GM12872 (cell line): ENCODE results near the gene ATG16L2.

ENCODE experiments used
- TF ChIP-seq, protein P1 (sequence below): IDR thresholded peaks from 3 replicates; pipeline ENCODE4 v1.5.1; 2011; ENCODE audit warnings: low read depth, mild to moderate bottlenecking, low read length, moderate library complexity; ENCODE audit not compliant: insufficient read depth

The ATG16L2 gene

DNA sequence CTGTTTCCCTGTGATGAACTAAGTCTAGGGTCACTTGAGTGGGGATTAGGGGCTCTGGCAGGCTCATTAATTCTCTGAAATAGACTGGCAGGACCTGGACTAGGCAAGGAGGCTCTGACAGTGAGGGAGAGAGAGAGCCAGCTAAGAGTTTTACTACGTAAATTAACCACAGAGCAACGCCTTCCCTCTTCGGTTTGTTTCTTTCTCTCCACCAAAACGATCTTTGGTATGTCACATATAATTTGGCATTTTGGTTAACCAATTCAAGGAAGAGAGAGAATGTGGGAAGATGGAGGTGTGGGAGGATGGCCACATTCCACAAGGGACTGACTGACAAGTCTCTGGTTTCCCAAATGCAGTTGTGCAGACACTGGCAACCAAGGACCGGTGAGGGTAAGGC, 27.9 kb downstream of the ATG16L2 start:
- TF ChIP-seq, protein P1, sequence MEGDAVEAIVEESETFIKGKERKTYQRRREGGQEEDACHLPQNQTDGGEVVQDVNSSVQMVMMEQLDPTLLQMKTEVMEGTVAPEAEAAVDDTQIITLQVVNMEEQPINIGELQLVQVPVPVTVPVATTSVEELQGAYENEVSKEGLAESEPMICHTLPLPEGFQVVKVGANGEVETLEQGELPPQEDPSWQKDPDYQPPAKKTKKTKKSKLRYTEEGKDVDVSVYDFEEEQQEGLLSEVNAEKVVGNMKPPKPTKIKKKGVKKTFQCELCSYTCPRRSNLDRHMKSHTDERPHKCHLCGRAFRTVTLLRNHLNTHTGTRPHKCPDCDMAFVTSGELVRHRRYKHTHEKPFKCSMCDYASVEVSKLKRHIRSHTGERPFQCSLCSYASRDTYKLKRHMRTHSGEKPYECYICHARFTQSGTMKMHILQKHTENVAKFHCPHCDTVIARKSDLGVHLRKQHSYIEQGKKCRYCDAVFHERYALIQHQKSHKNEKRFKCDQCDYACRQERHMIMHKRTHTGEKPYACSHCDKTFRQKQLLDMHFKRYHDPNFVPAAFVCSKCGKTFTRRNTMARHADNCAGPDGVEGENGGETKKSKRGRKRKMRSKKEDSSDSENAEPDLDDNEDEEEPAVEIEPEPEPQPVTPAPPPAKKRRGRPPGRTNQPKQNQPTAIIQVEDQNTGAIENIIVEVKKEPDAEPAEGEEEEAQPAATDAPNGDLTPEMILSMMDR: no peak

DNA sequence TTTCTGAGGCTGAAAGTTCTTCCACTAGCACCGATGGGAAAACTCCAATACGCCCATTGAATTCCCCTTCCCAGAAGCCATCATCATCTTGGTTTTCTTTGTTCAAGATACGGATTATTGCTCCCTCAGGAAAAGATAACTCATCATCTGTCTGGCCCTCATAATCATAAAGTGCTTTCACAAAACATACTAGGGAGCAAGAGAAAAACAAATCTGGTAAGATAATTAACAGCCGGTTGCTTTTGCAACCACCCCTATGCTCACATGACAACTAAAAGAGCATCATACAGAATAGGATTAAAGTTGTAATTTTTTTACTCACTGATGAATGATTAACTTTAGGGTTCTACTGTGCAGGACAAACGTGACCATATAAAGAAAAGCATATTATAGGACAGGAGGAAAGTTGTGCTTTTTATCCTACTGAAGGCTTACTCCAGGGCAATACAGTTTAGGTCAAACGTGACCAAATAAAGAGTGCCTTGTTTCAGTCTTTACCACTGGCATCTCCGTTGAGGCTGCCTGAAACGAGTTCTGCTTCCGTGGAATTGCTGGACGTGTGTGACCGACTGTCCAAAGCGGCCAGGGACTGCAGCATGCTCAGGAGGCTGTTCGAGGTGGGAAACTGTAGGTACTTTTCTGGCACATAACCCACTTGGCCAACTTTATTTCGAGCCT, 28.6 kb downstream of the ATG16L2 start:
- TF ChIP-seq, protein P1: no peak

DNA sequence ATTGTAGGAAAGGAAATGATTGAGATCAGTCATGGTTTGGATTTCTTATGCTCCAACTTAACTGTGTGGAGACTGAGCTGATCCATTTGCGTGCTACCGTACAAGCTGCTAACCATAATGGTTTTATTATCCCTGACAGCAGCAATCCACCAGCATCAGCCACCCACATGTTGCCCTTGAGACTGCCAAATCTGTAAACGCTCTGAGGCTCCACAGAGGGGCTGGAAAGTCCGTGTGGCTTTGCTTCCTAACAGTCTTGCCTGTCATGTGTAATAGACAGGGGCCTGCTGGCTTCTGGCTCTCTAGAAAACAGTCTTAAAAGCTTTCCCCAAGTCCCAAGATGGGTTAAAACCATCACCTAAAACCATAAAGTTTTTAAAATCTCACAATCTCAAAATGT, 30.1 kb downstream of the ATG16L2 start:
- TF ChIP-seq, protein P1: no peak

DNA sequence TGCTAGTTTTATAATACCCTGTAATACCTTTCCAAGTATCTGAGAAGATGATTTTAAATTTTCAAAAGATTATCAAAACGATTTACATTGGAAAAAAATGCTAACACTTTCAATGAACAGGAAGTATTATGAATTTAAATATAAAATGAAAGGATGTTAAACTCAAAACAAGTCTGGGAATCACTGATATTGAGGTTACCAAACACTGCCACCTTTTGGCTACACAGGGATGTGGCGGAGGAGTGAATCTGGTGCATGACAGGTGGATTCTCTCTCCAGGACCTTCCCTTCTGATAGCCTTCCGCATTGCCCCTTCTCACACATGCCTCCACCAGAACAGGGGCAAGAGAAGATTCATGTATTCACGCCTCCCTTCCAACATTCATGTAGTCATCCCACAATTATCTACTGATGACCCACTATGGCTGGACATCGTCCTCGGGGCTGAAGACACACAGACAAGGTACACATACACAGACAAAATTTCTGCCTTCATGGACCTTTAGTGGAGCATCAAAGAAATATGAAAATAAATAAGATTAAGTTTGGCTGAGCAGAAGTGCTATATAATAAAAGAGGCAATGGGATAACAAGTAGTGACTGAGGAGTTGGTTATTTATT, 34.7 kb downstream of the ATG16L2 start:
- TF ChIP-seq, protein P1: peak; percentile 59

DNA sequence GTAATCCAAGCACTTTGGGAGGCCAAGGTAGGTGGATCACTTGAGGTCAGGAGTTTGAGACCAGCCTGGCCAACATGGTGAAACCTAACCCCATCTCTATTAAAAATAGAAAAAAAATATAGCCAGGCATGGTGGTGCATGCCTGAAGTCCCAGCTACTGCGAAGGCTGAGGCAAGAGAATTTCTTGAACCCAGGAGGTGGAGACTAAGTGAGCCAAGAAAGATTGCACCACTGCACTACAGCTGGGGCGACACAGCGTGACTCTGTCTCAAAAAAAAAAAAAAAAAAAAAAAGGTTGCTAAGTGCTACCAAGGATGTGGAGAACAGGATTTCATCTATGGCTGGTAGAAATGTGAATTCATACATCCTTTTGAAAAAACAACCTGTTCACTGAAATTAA, 36.6 kb downstream of the ATG16L2 start:
- TF ChIP-seq, protein P1: no peak

DNA sequence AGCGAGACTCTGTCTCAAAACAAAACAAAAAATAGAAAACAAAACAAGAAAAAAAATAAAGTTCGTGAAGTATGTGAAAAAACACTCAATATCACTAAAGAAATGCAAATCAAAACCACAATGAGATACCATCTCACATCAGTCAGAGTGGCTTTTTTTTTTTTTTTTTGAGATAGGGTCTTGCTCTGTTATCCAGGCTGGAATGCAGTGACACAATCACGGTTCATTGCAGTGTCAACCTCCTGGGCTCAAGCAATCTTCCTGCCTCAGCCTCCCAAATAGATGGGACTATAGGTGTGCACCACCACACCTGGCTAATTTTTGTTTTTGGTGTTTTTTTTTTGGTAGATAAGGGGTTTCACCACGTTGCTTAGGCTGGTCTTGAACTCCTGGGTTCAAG, 37.5 kb downstream of the ATG16L2 start:
- TF ChIP-seq, protein P1: no peak

DNA sequence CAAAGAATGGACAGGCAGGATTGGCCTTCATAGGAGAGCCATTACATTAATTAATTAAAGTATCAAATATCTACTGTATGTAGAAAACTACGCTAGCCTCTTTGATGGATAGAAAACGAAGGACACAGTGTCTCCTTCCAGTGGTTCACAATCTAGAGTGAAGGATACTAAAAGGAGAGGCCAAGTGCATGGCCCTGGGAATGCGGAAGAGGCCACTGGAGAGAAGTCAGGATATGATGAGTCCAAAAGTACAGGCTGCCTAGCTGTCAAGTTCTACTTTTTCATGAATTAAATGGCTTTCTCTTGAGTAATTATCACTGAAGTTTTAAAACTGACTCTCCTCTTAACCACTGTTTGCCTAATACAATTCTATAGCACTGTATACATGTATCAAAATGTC, 41.9 kb downstream of the ATG16L2 start:
- TF ChIP-seq, protein P1: no peak
